AG10803 (cell line): Measurements from ENCODE around the gene NRG2.

ENCODE experiments used
- DNase-seq: peaks from one replicate; pipeline ENCODE4 v3.0.0; 2010; ENCODE audit warnings: low read depth
- H3K4me3 ChIP-seq: 2 replicates; pipeline ENCODE4 v1.5.1; 2011; ENCODE audit warnings: mild to moderate bottlenecking, low read length, control low read depth
- CTCF ChIP-seq: conservative IDR thresholded peaks from 2 replicates; pipeline ENCODE4 v1.5.1; 2011; ENCODE audit warnings: mild to moderate bottlenecking, low read length, control low read depth, inconsistent platforms

The NRG2 gene

GRCh38 chr5:139966856-139967255 is 76.2 kb downstream of the NRG2 start:
- no peak overlapping the region for H3K4me3 ChIP-seq
- TF ChIP-seq CTCF: no peak
- no peak for DNase-seq

GRCh38 chr5:139964994-139965565 is 78.0 kb downstream of the NRG2 start:
- H3K4me3 ChIP-seq: no peak overlapping the region
- TF ChIP-seq CTCF: no peak
- DNase-seq: no peak

GRCh38 chr5:139964266-139964993 is 78.7 kb downstream of the NRG2 start:
- TF ChIP-seq CTCF: no peak
- H3K4me3 ChIP-seq: no peak overlapping the region
- DNase-seq: no peak

GRCh38 chr5:139962445-139962844 is 80.7 kb downstream of the NRG2 start:
- no peak for DNase-seq
- TF ChIP-seq CTCF: no peak
- H3K4me3 ChIP-seq: no peak overlapping the region

GRCh38 chr5:139961435-139962157 is 81.5 kb downstream of the NRG2 start:
- no peak overlapping the region for H3K4me3 ChIP-seq
- DNase-seq: no peak
- no peak for TF ChIP-seq CTCF

- DNase-seq: no peak
- no peak overlapping the region for H3K4me3 ChIP-seq
- TF ChIP-seq CTCF: no peak
Observed at GRCh38 chr5:139960723-139961383, 82.2 kb downstream of the NRG2 start.
